ENCODE measurements around the gene CBLB. TPM values are rescaled to one million over a fixed set of nuclear protein-coding genes. Genes with fewer than 3 reads are reported as not detected.
A peak's percentile ranks its signal among the peaks of the same experiment; 100 is the strongest.

CBLB gene
- total RNA-seq, 2 donors from 2014 or later, result 31.1 to 40.5 TPM

DNA sequence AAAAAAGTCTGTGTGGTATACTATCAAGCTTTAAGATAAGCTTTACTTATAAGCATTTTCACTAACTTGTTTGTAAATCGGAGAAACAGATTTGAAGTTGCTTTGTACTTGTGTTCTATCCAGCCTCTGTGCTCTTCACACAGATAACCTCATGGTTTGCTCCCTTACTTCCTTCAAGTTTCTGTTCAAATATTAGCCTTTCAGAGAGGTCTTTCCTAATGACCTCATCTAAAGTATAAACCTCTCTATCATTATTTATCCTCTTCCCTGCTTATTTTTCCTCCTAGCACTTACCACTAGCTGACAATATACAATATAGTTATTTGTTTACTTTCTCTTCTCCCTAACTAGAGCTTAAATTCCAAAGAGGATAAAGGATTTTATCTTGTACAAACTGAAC is 180.0 kb downstream of the CBLB start:
- DNase-seq, result no peak
- no peak for TF ChIP-seq CTCF (IDR thresholded peaks at IDR 0.05)
- no peak for TF ChIP-seq POLR2A (IDR thresholded peaks at IDR 0.05)
- ATAC-seq, result no peak
- H3K27me3 ChIP-seq, result no peaks in the 10 kb centered on the region
- WGBS, 2 donors, result 50 to 64% methylated on average over 1 of the region's 1 CpG
- no peaks in the 10 kb centered on the region for H3K36me3 ChIP-seq (replicated peaks in 1 of 2; ENCODE audit: insufficient read depth in 1 of 2, low read depth in 2 of 2)
- H3K27ac ChIP-seq, result no peak overlapping the region
- no peaks in the 10 kb centered on the region for H3K9me3 ChIP-seq
- no peaks in the 10 kb centered on the region for H3K4me1 ChIP-seq
- no peak overlapping the region for H3K4me3 ChIP-seq
- intact Hi-C loops (cut with DNase I), result no loop called here

- Histone ChIP-seq H3K9me3 (no peaks in the 10 kb centered on the region), H3K27ac (no peak overlapping the region), H3K27me3 (no peaks in the 10 kb centered on the region), H3K4me3 (no peak overlapping the region), H3K36me3 (replicated peaks in 1 of 2; ENCODE audit: insufficient read depth in 1 of 2, low read depth in 2 of 2) (no peaks in the 10 kb centered on the region), H3K4me1 (no peaks in the 10 kb centered on the region)
- TF ChIP-seq CTCF (IDR thresholded peaks at IDR 0.05) (peak; percentile 58 to 85 (median 65)), POLR2A (IDR thresholded peaks at IDR 0.05) (no peak)
- peak; percentile 50 for ATAC-seq
- intact Hi-C loops (cut with DNase I), result no loop called here
- DNase-seq, result no peak
- WGBS, 2 donors, result 17 to 23% methylated on average over 2 of the region's 2 CpGs
Observed at GRCh38 chr3:105686278-105686897, 182.4 kb downstream of the CBLB start.

DNA sequence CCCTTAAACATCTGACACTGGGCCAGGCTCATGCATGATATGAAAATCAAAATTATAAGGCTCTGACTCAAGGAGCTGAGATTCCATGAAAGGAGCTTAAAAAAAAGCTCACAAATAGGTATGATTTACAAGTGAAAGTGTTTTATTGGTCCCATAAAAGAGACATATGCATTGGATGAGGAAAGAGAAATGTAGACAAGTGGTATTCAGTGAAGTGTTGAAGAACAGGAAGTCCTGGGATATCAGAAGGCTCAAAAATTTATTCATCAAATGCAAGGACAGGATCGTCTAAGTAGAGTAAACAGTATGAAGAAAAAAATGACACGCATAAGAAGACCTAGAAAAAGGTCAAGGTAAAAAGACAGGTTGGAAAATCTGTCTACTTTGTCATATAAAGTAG is 188.9 kb downstream of the CBLB start:
- Histone ChIP-seq H3K9me3 (no peaks in the 10 kb centered on the region), H3K36me3 (replicated peaks in 1 of 2; ENCODE audit: insufficient read depth in 1 of 2, low read depth in 2 of 2) (peaks cover 0 to 2% of the 10 kb centered on the region in 2 donors), H3K4me1 (no peaks in the 10 kb centered on the region), H3K27ac (no peak overlapping the region), H3K27me3 (no peaks in the 10 kb centered on the region), H3K4me3 (no peak overlapping the region)
- TF ChIP-seq POLR2A (IDR thresholded peaks at IDR 0.05) (no peak), CTCF (IDR thresholded peaks at IDR 0.05) (no peak)
- 58 to 64% methylated on average over 2 of the region's 2 CpGs for WGBS, 2 donors
- DNase-seq (no peak), ATAC-seq (no peak)
- intact Hi-C loops (cut with DNase I), result no loop called here

GRCh38 chr3:105678017-105678416 is 190.8 kb downstream of the CBLB start:
- no peak overlapping the region for H3K4me3 ChIP-seq

More at GRCh38 chr3:105678017-105678416, 190.8 kb downstream of the CBLB start:
- DNase-seq (no peak), ATAC-seq (no peak)
- no peaks in the 10 kb centered on the region for H3K9me3 ChIP-seq
- intact Hi-C loops (cut with DNase I), result no loop called here
- H3K27ac ChIP-seq, result no peak overlapping the region
- H3K27me3 ChIP-seq, result no peaks in the 10 kb centered on the region
- 63 to 69% methylated on average over 3 of the region's 3 CpGs for WGBS, 2 donors
- peaks cover 0 to 2% of the 10 kb centered on the region in 2 donors for H3K36me3 ChIP-seq (replicated peaks in 1 of 2; ENCODE audit: insufficient read depth in 1 of 2, low read depth in 2 of 2)
- H3K4me1 ChIP-seq, result peaks cover 8% of the 10 kb centered on the region
- no peak for TF ChIP-seq CTCF (IDR thresholded peaks at IDR 0.05)
